ENCODE results near the gene TUBB. TPM values are rescaled to one million over a fixed set of nuclear protein-coding genes. Genes with fewer than 3 reads are reported as not detected.

The TUBB gene
- total RNA-seq, 2 experiments from 2014 or later = 1,244 to 1,346 TPM

DNA sequence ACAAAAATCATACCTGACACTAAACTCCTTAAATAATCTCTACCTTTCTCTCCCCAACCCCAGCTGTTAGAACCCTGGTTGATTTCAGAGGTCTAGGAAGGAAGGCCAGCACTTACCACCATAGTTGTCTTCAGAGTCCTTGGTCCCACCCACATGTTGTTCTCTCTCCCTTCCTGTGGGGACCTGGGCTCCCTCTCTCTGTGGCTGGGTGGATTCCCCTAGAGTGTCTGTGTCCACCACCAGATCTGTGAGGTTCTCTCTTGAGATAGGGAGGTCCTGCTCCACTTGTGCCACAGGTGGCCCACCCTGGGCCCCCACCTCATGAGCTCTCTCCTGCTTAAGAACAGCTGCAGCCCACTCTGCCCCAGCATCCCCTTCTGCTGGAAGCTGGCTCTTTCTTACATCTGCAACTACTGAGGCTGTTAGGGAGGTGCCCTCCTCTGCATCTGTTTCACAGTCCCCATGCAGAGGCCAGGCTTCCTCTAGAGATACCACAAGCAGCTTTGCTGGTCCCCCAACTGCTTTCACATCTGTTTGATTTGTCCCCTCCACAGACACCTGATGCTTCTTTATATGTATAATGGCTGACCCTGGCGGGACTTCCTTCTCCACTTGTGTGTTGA lies 8.3 kb upstream of the TUBB start:
- no TSS peak for BruUV-seq (replicated peaks)

GRCh38 chr6:30712441-30712945 lies 7.7 kb upstream of the TUBB start:
- POLR2A ChIA-PET = interaction anchor here (0.8 to 2.3 kb wide), 4 partner anchors 10 to 25 kb away, joined by 3 to 10 read pairs (median 4); partner anchors contain the start of gene NRM
- Histone ChIP-seq H3K36me3 (ENCODE audit: insufficient read depth, low read length) (peaks cover 78% of the 10 kb centered on the region), H3K4me1 (ENCODE audit: insufficient read depth, low read length, poor library complexity, severe bottlenecking) (peaks cover 41% of the 10 kb centered on the region), H3K4me3 (ENCODE audit: low read depth, low read length, poor library complexity, severe bottlenecking) (no peak overlapping the region), H3K4me2 (ENCODE audit: low read length) (no peak overlapping the region), H3K79me2 (ENCODE audit: insufficient read depth, low read depth, low read length) (peaks cover 13% of the 10 kb centered on the region; the same call in 1 of the 2 replicates), H2AFZ (ENCODE audit: low read length) (no peak overlapping the region), H3K27ac (ENCODE audit: low read depth, low read length, poor library complexity, severe bottlenecking) (no peak overlapping the region), H3K9me2 (ENCODE audit: insufficient read depth, low read length) (no peaks in the 10 kb centered on the region), H4K20me1 (ENCODE audit: insufficient read depth, low read length) (no peaks in the 10 kb centered on the region), H3K9me3 (ENCODE audit: low read length) (no peaks in the 10 kb centered on the region)
- intact Hi-C loops (cut with micrococcal nuclease; ENCODE audit: unreplicated experiment) = no loop called here
- no peak for DNase-seq (ENCODE audit: low spot score)
- no peak for TF ChIP-seq EZH2phosphoT487 (IDR thresholded peaks at IDR 0.05; ENCODE audit: borderline replicate concordance, low read depth, low read length)
- TF ChIP-seq, protein P1, sequence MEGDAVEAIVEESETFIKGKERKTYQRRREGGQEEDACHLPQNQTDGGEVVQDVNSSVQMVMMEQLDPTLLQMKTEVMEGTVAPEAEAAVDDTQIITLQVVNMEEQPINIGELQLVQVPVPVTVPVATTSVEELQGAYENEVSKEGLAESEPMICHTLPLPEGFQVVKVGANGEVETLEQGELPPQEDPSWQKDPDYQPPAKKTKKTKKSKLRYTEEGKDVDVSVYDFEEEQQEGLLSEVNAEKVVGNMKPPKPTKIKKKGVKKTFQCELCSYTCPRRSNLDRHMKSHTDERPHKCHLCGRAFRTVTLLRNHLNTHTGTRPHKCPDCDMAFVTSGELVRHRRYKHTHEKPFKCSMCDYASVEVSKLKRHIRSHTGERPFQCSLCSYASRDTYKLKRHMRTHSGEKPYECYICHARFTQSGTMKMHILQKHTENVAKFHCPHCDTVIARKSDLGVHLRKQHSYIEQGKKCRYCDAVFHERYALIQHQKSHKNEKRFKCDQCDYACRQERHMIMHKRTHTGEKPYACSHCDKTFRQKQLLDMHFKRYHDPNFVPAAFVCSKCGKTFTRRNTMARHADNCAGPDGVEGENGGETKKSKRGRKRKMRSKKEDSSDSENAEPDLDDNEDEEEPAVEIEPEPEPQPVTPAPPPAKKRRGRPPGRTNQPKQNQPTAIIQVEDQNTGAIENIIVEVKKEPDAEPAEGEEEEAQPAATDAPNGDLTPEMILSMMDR (conservative IDR thresholded peaks at IDR 0.05; ENCODE audit: low read length) = no peak
- TSS peak; percentile 48 for BruUV-seq (replicated peaks)
- CTCF ChIA-PET (ENCODE audit: unreplicated experiment) = no interaction called here

More for the DNA sequence above, 8.3 kb upstream of the TUBB start:
- Histone ChIP-seq H3K4me3 (ENCODE audit: low read depth, low read length, poor library complexity, severe bottlenecking) (no peak overlapping the region), H2AFZ (ENCODE audit: low read length) (no peak overlapping the region), H3K9me2 (ENCODE audit: insufficient read depth, low read length) (no peaks in the 10 kb centered on the region), H3K79me2 (ENCODE audit: insufficient read depth, low read depth, low read length) (peaks cover 13% of the 10 kb centered on the region; the same call in 1 of the 2 replicates), H3K4me1 (ENCODE audit: insufficient read depth, low read length, poor library complexity, severe bottlenecking) (peaks cover 41% of the 10 kb centered on the region), H3K4me2 (ENCODE audit: low read length) (no peak overlapping the region), H3K36me3 (ENCODE audit: insufficient read depth, low read length) (peaks cover 84% of the 10 kb centered on the region), H3K9me3 (ENCODE audit: low read length) (no peaks in the 10 kb centered on the region), H4K20me1 (ENCODE audit: insufficient read depth, low read length) (no peaks in the 10 kb centered on the region), H3K27ac (ENCODE audit: low read depth, low read length, poor library complexity, severe bottlenecking) (peak overlapping the region; percentile 26)
- POLR2A ChIA-PET = interaction anchor here (0.8 to 2.3 kb wide), 4 partner anchors 10 to 24 kb away, joined by 3 to 10 read pairs (median 4); partner anchors contain the start of gene NRM
- intact Hi-C loops (cut with micrococcal nuclease; ENCODE audit: unreplicated experiment) = no loop called here
- TF ChIP-seq EZH2phosphoT487 (IDR thresholded peaks at IDR 0.05; ENCODE audit: borderline replicate concordance, low read depth, low read length) = no peak
- TF ChIP-seq, protein P1 (conservative IDR thresholded peaks at IDR 0.05; ENCODE audit: low read length) = no peak
- CTCF ChIA-PET (ENCODE audit: unreplicated experiment) = no interaction called here
- DNase-seq (ENCODE audit: low spot score) = no peak

- Histone ChIP-seq H3K9me3 (ENCODE audit: low read length) (no peaks in the 10 kb centered on the region), H3K4me1 (ENCODE audit: insufficient read depth, low read length, poor library complexity, severe bottlenecking) (peaks cover 48% of the 10 kb centered on the region), H3K4me3 (ENCODE audit: low read depth, low read length, poor library complexity, severe bottlenecking) (no peak overlapping the region), H3K36me3 (ENCODE audit: insufficient read depth, low read length) (peaks cover 66% of the 10 kb centered on the region), H3K4me2 (ENCODE audit: low read length) (0 out of 2 replicates have a peak overlapping the region, but pooled peaks have one; percentile 96), H4K20me1 (ENCODE audit: insufficient read depth, low read length) (no peaks in the 10 kb centered on the region), H2AFZ (ENCODE audit: low read length) (no peak overlapping the region), H3K79me2 (ENCODE audit: insufficient read depth, low read depth, low read length) (peaks cover 31% of the 10 kb centered on the region), H3K27ac (ENCODE audit: low read depth, low read length, poor library complexity, severe bottlenecking) (no peak overlapping the region), H3K9me2 (ENCODE audit: insufficient read depth, low read length) (no peaks in the 10 kb centered on the region)
- BruUV-seq (replicated peaks) = no TSS peak
- no peak for DNase-seq (ENCODE audit: low spot score)
- ChIA-PET CTCF (ENCODE audit: unreplicated experiment) (no interaction called here), POLR2A (interaction anchor here (0.7 to 2.3 kb wide), 4 partner anchors 9 to 96 kb away, joined by 3 to 10 read pairs (median 3); partner anchors contain the start of gene NRM)
- TF ChIP-seq EZH2phosphoT487 (IDR thresholded peaks at IDR 0.05; ENCODE audit: borderline replicate concordance, low read depth, low read length) = no peak
- TF ChIP-seq, protein P1 (conservative IDR thresholded peaks at IDR 0.05; ENCODE audit: low read length) = no peak
- intact Hi-C loops (cut with micrococcal nuclease; ENCODE audit: unreplicated experiment) = no loop called here
Measured at GRCh38 chr6:30714263-30714662, 5.9 kb upstream of the TUBB start.

Data from OCI-LY7 (cell line).